ENCODE results near the gene MKKS. TPM values are rescaled to one million over a fixed set of nuclear protein-coding genes. Genes with fewer than 3 reads are reported as not detected.
A peak's percentile ranks its signal among the peaks of the same experiment; 100 is the strongest.

Gene MKKS
- 17.9 TPM for total RNA-seq

- DNase-seq = peak; percentile 79
Measured at GRCh38 chr20:10433623-10434466, at the start of gene MKKS. Gene MKKS (minus strand): TSS chr20:10434222. CDS start chr20:10413514, 20,708 bp downstream.

DNA sequence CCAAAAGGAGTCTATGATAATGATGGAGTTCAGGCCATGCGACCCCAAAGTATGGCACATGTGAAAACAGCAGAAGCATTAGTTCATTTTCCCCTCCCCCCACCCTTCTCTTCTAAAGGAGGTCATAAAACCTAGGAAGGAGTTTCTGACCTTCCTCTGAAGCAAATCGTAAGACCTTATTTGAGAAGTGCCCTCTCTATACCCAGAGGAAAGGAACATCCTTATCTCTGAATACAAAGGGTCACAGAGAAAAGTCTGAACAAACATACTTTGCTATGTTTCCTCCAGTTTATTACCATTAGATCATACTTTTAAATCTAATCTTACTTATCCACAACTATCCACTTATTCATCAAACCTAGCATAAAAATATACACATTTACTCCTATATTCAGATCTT lies 49.7 kb upstream of the MKKS start:
- DNase-seq = no peak

DNA sequence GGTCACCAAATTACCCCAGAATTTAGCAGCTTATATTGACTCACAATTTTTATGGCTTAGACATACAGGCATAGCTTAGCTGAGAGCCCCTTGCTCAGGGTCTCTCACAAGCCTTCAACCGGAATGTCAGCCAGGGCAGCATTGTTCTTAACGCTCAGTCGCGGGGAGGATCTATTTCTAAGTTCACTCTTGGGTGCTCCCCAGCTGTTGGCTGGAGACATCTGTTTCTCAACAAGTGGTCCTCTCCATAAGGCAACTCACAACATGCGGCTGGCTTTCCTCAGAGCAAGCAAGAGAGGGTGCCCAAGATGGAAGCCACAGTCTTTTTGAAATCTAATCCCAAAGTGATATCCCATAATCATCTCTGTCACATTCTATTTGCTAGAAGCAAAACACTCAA lies 47.7 kb upstream of the MKKS start:
- no peak for DNase-seq

DNA sequence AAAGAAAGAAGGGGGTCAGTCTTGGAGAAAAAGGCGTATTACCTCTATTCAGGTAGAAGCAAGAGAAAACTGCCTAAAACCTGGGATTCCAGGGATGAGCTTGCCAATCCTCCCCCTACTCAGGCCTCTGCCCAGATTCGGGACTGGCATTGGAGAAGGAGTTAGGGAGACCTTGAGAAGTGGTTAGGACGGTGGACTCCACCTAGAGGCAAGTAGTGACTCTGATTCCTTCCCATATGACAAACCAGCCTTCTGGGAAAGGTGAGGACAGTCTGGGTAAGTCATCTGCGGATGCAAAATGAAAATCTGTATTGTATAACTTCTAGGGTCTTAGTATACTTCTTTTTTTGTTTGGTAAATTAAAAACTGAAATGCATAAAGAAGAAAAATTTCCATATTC lies 44.9 kb upstream of the MKKS start:
- no peak for DNase-seq

DNA sequence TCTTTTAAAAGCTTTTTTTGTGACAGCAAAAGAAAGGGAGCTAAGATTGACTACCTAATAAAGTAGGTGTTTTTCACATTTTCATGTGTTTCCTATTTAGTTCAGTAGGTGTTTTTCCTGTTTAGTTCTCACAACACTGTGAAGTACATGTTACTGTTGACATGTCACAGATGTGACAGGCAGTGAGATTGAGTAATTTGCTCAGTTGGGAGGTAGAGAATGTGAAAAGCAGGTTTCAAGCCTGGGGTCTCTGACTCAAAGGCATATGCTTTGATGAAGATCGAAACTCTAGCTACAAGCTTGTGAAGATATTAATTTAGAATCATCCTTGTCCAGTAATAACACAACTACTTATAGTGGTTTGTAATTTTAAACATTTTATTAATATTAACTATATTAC lies 44.2 kb upstream of the MKKS start:
- DNase-seq = no peak

- no peak for DNase-seq
Measured at GRCh38 chr20:10476319-10476724, 42.3 kb upstream of the MKKS start.

- DNase-seq = no peak
Measured at GRCh38 chr20:10475225-10475624, 41.2 kb upstream of the MKKS start.

GRCh38 chr20:10474606-10475184 lies 40.7 kb upstream of the MKKS start:
- no peak for DNase-seq

GRCh38 chr20:10472871-10473270 lies 38.8 kb upstream of the MKKS start:
- DNase-seq = no peak

DNA sequence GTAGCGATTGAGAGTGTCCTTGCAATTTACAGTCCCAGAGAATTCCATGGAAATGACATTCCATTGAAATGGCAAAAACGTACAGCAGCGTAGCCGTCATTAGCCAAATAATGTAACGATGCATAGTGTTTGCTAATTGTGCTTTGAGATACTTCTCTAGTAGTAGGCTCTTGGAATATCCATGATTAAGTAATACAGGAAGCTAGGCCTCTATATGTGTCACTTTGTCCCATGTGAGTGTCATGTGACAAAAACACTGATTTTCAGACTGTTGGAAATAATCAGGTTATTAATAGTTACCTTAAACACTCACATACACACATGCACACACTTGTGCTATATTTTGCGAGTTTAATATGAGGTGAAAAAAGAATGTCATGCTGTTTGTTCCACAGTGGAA lies 36.3 kb upstream of the MKKS start:
- DNase-seq = no peak

DNA sequence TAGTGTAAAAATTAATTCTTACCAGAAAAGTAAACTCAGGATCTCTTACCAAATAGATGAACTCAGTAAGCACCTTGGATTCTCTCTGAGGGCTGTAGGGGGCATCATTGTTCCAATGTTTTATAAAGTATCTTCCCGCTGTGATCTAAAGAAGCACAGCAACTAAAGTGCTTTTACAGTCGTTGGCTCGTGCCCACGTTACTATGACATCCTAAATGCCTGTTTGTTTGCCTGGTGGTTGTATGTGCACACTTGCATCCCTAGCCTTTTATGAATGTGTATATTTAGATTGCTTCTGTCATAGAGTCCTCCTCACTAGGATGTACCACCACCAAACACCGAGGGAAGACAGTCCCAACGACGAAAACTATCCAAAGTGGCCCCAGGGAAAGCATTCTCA lies 35.6 kb upstream of the MKKS start:
- DNase-seq = no peak

- no peak for DNase-seq
Measured at GRCh38 chr20:10469056-10469455, 35.0 kb upstream of the MKKS start.

- DNase-seq = no peak
Measured at GRCh38 chr20:10468340-10468845, 34.4 kb upstream of the MKKS start.

DNA sequence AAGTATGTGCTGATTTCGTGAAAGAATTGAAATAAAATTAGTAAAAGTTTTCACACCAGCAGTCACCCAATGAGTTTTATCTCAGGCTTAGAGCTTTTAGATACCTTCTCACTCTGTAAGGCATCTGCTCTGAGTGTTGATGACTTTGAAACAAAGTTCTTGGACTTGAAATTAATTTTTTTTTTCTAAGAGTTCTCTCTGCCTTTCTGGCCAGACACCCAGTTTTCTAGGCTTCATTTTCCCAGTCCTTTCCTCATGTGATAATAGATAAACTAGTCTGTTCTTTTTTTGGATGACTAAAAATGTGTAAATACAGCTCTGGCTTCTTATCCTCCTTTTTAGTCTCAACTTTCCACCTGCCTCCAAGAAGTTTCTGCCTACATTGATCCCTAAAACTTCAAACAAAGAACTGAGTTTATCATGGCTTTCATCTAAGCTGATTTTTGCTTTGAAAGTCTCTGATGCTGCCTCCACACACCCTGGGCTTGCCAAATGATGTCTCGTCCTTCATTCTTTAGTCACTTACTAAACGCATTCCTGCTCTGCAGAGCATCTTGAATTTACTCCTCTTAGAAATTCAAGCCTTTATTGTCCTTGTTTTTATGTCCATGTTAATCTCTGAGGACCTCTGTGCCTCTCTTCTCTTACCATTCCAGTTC lies 33.8 kb upstream of the MKKS start:
- DNase-seq = no peak

GRCh38 chr20:10466855-10467254 lies 32.8 kb upstream of the MKKS start:
- no peak for DNase-seq

DNA sequence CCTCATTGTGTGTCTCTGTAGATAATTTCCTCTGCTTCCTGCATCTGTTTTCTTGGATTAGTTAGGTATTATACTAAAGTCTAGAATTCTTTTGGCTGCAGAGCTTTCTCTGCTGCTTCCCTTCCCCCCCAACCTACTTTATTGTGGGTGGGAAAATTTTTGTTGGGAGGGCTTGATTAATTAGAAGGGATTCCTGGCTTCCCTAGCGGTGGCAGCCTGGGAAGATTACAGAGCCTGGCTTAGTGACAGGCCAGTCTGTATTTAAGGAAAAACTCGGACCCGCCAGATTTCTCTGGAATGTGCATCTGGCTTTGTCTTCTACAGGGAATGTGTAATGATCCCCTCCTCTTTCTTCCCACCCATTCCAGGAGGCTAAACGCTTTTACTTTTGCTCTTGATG lies 32.3 kb upstream of the MKKS start:
- DNase-seq = no peak

- DNase-seq = no peak
Measured at GRCh38 chr20:10465135-10465534, 31.1 kb upstream of the MKKS start.

GRCh38 chr20:10463622-10464021 lies 29.6 kb upstream of the MKKS start:
- DNase-seq = no peak

- no peak for DNase-seq
Measured at GRCh38 chr20:10462516-10462915, 28.5 kb upstream of the MKKS start.

- no peak for DNase-seq
Measured at GRCh38 chr20:10461495-10461894, 27.5 kb upstream of the MKKS start.

DNA sequence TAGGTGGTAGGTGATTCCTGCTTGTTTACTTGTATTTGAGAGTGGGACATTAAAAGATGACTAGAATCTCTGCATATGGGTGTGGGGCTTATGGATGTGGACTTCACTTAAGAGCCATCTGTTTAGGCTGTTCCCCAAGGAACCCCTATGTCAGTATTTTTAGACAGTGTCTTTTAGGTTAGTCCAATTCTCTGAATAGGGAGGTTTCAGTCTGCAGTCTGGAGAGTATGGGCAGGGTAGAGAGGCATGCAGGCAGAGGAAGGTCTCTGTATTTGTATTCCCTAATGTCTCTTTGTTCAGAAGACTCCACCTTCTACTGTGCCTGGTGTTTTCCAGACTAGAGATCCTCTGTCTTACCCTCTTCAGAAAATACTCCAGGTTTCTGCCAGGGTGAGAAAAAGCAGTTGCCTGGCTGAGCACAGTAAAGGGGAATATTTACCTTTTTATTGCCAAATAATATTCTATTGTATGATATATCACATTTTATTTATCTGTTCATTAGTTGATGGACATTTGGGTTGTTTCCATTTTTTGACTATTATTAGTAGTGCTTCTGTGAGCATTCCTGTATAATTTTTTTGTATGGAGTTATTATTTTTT lies 20.2 kb upstream of the MKKS start:
- DNase-seq = no peak

DNA sequence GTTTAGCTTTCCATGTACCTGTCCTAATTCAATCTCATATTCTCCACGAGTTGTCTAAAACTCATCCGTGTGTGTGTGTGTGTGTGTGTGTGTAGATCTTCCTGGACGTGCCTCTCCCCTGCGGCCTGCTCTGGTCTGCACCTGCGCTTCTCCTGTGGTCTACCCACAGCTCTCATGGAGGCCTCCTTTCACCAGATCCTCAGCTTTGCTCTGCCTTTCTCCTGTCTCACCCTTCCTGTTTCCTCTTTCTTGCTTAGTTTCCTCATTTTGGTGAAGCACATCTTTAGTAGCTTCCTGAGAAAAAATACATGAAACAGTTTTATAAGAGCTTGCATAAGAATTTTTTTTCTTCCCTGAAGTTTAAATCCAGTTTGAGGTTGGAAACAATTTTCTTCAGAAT lies 19.2 kb upstream of the MKKS start:
- no peak for DNase-seq

- DNase-seq = no peak
Measured at GRCh38 chr20:10449270-10449669, 15.2 kb upstream of the MKKS start.
